ENCODE data around the gene UNK. TPM values are rescaled to one million over a fixed set of nuclear protein-coding genes. Genes with fewer than 3 reads are reported as not detected.

UNK gene
- total and polyA plus RNA-seq, 9 of the 15 experiments (the other 6 are each of a cell fraction or from before 2014, with no cell fraction given), result 12.8 to 38.6 (median 24.8) TPM

DNA sequence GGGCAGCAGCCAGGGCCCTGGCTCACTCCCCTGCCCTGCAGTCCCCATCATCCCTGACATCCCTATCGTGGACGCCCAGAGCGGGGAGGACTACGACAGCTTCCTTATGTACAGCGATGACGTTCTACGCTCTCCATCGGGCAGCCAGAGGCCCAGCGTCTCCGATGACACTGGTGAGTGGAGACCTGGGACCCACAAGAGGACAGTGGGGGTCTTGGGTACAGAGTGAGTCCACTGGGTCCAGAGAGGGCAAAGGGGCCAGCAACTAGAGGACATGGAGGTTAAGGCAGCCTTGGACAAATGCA lies 32.2 kb upstream of the UNK start:
- DNase-seq (ENCODE audit: extremely low read depth in 1 of 4, low spot score in 3 of 4) (no peak), ATAC-seq (no peak), FAIRE-seq (no peak)
- no peak overlapping the region for H3K9ac ChIP-seq (ENCODE audit: insufficient read depth in 1 of 2, low read depth in 2 of 2, low read length in 2 of 2)
- no peaks in the 10 kb centered on the region for H3K36me3 ChIP-seq (ENCODE audit: control insufficient read depth, insufficient read depth, low read length)
- peaks cover 13 to 71% of the 10 kb centered on the region in 2 experiments for H3K4me1 ChIP-seq (replicated peaks in 1 of 2; ENCODE audit: control insufficient read depth in 2 of 2, insufficient read depth in 2 of 2, low read length in 2 of 2)
- no peak overlapping the region for H3K4me2 ChIP-seq (ENCODE audit: insufficient read depth, low read length)
- no TSS peak for BruUV-seq (replicated peaks)
- no peaks in the 10 kb centered on the region for H3K9me3 ChIP-seq (replicated peaks; ENCODE audit: control insufficient read depth, insufficient read depth, low read depth, low read length)
- H3K4me3 ChIP-seq, result no peak overlapping the region
- H2AFZ ChIP-seq (ENCODE audit: low read depth, low read length), result no peak overlapping the region
- ChIA-PET POLR2A (interaction anchor here (1.0 to 14.7 kb wide), 3 partner anchors 22 to 57 kb away, joined by 3 to 464 read pairs (median 3); a partner anchor contains a TSS), CTCF (ENCODE audit: low intra/inter-chr PET ratio) (interaction anchor here (1.0 to 1.2 kb wide), 2 partner anchors 77 to 119 kb away, joined by 3 to 5 read pairs; partner anchors contain the start of gene SMIM5)
- H3K27ac ChIP-seq (ENCODE audit: extremely low read depth, low read depth, low read length), result no peak overlapping the region
- intact Hi-C loops (cut with micrococcal nuclease) (loop anchor here (5.0 to 10.0 kb wide), 2 partner anchors 235 to 252 kb away; partner anchors contain the start of genes CASKIN2, CDK3 and TSEN54), in situ Hi-C loops (cut with MboI) (no loop called here)
- H3K9me1 ChIP-seq (ENCODE audit: control insufficient read depth, insufficient read depth, low read length), result no peaks in the 10 kb centered on the region
- H3K27me3 ChIP-seq (ENCODE audit: control insufficient read depth in 2 of 2, insufficient read depth in 2 of 2, low read length in 2 of 2), result no peaks in the 10 kb centered on the region
- no peaks in the 10 kb centered on the region for H3K79me2 ChIP-seq (ENCODE audit: control insufficient read depth, insufficient read depth, low read length)
- WGBS (ENCODE audit: insufficient coverage, low coverage, missing lambda C conversion rate), result 63% methylated on average over 4 of the region's 10 CpGs
- TF ChIP-seq ZNF384 (IDR thresholded peaks at IDR 0.05; ENCODE audit: low read depth, low read length) (no peak), ESRRA (IDR thresholded peaks at IDR 0.05; ENCODE audit: borderline replicate concordance, low read depth) (no peak), ARID1B (IDR thresholded peaks at IDR 0.05) (no peak), PTBP1 (IDR thresholded peaks at IDR 0.05; ENCODE audit: low read depth, low read length) (no peak), SMARCA5 (IDR thresholded peaks at IDR 0.05) (no peak)
- TF ChIP-seq, protein P1, sequence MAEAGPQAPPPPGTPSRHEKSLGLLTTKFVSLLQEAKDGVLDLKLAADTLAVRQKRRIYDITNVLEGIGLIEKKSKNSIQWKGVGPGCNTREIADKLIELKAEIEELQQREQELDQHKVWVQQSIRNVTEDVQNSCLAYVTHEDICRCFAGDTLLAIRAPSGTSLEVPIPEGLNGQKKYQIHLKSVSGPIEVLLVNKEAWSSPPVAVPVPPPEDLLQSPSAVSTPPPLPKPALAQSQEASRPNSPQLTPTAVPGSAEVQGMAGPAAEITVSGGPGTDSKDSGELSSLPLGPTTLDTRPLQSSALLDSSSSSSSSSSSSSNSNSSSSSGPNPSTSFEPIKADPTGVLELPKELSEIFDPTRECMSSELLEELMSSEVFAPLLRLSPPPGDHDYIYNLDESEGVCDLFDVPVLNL (CRISPR knock-in tag; IDR thresholded peaks at IDR 0.05; ENCODE audit: low read depth), result no peak
- no peaks in the 10 kb centered on the region for H4K20me1 ChIP-seq (replicated peaks; ENCODE audit: control insufficient read depth, insufficient read depth, low read length)
